Measurements from ENCODE around the gene CTLA4. TPM values are rescaled to one million over a fixed set of nuclear protein-coding genes. Genes with fewer than 3 reads are reported as not detected.
A peak's percentile ranks its signal among the peaks of the same experiment; 100 is the strongest.
"Not testable (repeated sequence)": the region's sequence is repeated elsewhere in the genome, so short reads cannot be mapped to it uniquely, and the experiment has no call there.

Gene CTLA4
- total and polyA plus RNA-seq, 2 experiments from 2014 or later: not detected

DNA sequence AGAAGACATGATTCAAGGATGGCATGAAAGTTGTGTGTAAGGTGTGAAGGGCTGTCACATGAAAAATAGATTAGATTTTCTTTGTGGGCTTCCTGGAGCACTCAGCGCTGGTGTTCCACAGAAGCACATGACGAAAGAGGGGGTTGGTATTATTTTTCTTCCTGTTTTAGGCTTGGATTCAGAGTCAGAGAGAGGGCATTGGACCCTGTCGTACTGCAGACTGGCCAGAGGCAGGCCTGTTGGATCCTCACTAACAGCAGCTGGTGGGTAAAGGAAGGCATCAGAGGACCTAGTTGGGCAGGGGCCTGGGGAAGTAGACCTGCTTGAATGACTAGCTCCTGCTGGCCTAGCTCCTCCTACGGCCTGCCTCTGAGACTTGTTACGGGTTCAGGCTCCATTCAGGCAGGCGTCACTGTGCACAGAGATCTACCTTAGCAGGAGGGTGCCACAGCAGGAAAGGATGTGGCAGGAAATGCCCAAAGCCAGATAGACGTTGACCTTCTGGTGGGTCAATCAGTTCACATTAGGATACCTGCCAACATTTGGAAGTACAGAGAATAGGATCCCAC is 13.1 kb downstream of the CTLA4 start:
- H3K27ac ChIP-seq: no peak overlapping the region
- no peaks in the 10 kb centered on the region for H3K9me3 ChIP-seq (ENCODE audit: low read depth)
- no peak for DNase-seq (ENCODE audit: low read depth in 1 of 2, low spot score in 1 of 2)
- H3K4me3 ChIP-seq: no peak overlapping the region
- TF ChIP-seq, protein P1, sequence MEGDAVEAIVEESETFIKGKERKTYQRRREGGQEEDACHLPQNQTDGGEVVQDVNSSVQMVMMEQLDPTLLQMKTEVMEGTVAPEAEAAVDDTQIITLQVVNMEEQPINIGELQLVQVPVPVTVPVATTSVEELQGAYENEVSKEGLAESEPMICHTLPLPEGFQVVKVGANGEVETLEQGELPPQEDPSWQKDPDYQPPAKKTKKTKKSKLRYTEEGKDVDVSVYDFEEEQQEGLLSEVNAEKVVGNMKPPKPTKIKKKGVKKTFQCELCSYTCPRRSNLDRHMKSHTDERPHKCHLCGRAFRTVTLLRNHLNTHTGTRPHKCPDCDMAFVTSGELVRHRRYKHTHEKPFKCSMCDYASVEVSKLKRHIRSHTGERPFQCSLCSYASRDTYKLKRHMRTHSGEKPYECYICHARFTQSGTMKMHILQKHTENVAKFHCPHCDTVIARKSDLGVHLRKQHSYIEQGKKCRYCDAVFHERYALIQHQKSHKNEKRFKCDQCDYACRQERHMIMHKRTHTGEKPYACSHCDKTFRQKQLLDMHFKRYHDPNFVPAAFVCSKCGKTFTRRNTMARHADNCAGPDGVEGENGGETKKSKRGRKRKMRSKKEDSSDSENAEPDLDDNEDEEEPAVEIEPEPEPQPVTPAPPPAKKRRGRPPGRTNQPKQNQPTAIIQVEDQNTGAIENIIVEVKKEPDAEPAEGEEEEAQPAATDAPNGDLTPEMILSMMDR (IDR thresholded peaks at IDR 0.05; ENCODE audit: low read depth, low read length): no peak
- H3K4me1 ChIP-seq (ENCODE audit: low read depth): no peaks in the 10 kb centered on the region
- no peaks in the 10 kb centered on the region for H3K36me3 ChIP-seq
- H3K27me3 ChIP-seq: no peaks in the 10 kb centered on the region

DNA sequence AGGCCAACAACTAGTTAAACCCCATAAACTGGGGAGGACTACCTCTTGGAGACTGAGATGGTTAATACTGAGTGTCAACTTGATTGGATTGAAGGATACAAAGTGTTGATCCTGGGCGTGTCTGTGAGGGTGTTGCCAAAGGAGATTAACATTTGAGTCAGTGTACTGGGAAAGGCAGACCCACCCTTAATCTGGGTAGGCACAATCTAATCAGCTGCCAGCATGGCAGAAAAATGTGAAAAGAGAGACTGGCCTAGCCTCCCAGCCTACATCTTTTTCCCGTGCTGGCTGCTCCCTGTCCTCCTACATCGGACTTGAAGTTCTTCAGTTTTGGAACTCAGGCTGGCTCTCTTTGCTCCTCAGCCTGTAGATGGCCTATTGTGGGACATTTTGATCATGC is 13.6 kb downstream of the CTLA4 start:
- not testable (repeated sequence) for DNase-seq (ENCODE audit: low read depth in 1 of 2, low spot score in 1 of 2); H3K9me3 ChIP-seq (ENCODE audit: low read depth); H3K36me3 ChIP-seq; H3K4me1 ChIP-seq (ENCODE audit: low read depth); H3K27me3 ChIP-seq; H3K4me3 ChIP-seq; H3K27ac ChIP-seq

DNA sequence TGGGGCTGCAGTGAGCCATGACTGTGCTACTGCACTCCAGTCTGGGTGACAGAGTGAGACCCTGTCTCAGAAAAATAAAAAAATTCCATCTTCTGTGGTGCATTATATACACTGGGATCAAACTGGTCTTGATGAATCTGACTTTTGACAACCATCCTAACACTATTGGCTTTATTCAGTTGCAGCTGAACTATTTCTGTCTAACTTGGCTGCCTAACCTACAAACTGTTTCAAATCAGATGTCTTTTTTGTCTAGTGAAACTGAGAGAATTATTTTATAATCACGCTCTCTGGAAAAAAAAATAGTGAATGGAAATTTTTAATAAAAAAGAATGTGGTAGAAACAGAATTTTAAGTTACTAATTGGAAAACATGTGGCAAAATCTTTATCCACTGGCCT is 15.0 kb downstream of the CTLA4 start:
- no peak for DNase-seq (ENCODE audit: low read depth in 1 of 2, low spot score in 1 of 2)
- H3K4me3 ChIP-seq: no peak overlapping the region
- no peaks in the 10 kb centered on the region for H3K27me3 ChIP-seq
- TF ChIP-seq, protein P1 (IDR thresholded peaks at IDR 0.05; ENCODE audit: low read depth, low read length): no peak
- no peaks in the 10 kb centered on the region for H3K36me3 ChIP-seq
- no peaks in the 10 kb centered on the region for H3K4me1 ChIP-seq (ENCODE audit: low read depth)
- no peaks in the 10 kb centered on the region for H3K9me3 ChIP-seq (ENCODE audit: low read depth)
- no peak overlapping the region for H3K27ac ChIP-seq

DNA sequence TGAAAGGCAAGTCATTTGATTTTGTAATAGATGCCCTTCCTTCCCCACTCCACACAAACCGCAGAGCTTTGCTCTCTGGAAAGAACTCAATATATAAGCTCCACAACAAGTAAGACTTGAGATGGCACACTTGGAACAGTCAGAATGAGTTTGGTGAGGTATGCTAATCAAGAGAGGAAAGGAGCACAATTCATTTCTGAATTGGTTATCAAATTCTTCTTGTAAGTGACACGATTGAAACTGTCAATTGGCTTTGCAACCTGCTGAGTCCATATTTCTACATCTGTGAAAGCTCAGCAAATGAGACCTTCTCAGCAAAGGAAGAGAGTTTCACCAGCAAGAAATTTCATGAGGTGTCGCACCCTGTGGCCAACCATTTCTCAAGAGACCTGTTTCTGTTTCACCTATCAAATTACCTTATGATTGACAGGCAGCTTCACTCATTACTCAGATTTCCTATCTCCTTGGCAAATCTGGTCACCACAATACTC is 19.1 kb downstream of the CTLA4 start:
- Histone ChIP-seq H3K4me3 (no peak overlapping the region), H3K4me1 (ENCODE audit: low read depth) (no peaks in the 10 kb centered on the region), H3K27ac (no peak overlapping the region), H3K27me3 (no peaks in the 10 kb centered on the region), H3K9me3 (ENCODE audit: low read depth) (no peaks in the 10 kb centered on the region), H3K36me3 (no peaks in the 10 kb centered on the region)
- TF ChIP-seq, protein P1 (IDR thresholded peaks at IDR 0.05; ENCODE audit: low read depth, low read length): no peak
- DNase-seq (ENCODE audit: low read depth in 1 of 2, low spot score in 1 of 2): no peak

DNA sequence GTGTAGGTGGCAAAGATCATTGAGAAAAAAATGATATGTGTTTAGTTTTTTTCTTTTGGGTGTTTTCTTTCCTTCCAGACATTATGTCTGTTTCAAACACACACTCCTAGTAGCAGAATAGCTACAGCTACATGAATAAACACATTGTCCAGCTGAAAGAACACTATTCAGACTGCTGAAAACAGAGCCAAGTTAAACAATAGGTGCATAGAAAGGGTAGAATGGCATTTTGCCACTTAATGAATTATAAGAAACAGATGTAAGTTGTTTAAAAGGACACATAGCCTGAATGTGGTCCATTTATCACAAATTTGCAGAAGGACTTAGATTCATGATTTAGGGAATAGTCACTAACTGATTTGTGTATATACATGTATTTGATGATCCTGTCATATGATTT is 20.1 kb downstream of the CTLA4 start:
- H3K27ac ChIP-seq: no peak overlapping the region
- no peaks in the 10 kb centered on the region for H3K4me1 ChIP-seq (ENCODE audit: low read depth)
- DNase-seq (ENCODE audit: low read depth in 1 of 2, low spot score in 1 of 2): peak in 1 of 2 donors; percentile 39
- no peak overlapping the region for H3K4me3 ChIP-seq
- TF ChIP-seq, protein P1 (IDR thresholded peaks at IDR 0.05; ENCODE audit: low read depth, low read length): no peak
- no peaks in the 10 kb centered on the region for H3K9me3 ChIP-seq (ENCODE audit: low read depth)
- H3K36me3 ChIP-seq: no peaks in the 10 kb centered on the region
- H3K27me3 ChIP-seq: no peaks in the 10 kb centered on the region

DNA sequence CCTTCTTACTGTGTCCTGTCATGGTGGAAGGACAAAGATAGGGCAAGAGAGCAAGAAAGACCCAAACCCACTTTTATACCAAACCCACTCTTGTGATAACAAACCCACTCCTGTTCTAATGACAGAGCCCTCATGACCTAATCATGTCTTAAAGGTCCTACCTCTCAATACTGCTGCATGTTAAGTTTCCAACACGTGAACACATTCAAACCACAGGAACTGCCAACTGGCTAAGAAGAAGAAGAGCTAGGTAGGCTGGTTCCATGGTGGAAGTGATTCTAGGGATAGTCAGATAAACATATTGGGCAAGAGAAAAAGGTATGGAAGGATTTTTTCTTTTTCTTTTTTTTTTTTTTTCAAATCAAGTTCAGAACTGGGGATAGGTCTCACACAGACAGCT is 22.0 kb downstream of the CTLA4 start:
- no peak overlapping the region for H3K27ac ChIP-seq
- no peaks in the 10 kb centered on the region for H3K4me1 ChIP-seq (ENCODE audit: low read depth)
- H3K9me3 ChIP-seq (ENCODE audit: low read depth): no peaks in the 10 kb centered on the region
- DNase-seq (ENCODE audit: low read depth in 1 of 2, low spot score in 1 of 2): no peak
- TF ChIP-seq, protein P1 (IDR thresholded peaks at IDR 0.05; ENCODE audit: low read depth, low read length): no peak
- no peak overlapping the region for H3K4me3 ChIP-seq
- no peaks in the 10 kb centered on the region for H3K36me3 ChIP-seq
- no peaks in the 10 kb centered on the region for H3K27me3 ChIP-seq

All from cardiac muscle cell (in vitro differentiated cells and primary cell).